Cardiac fibroblast (primary cell): Measurements from ENCODE around the gene MAD1L1.

ENCODE experiments used
- DNase-seq, 2 donors: peaks; one replicate each; pipeline versions ENCODE4 v3.0.0 to v3.0.0-alpha.2; 2010; ENCODE audit warnings: low read depth in 2 of 2
- H3K4me3 ChIP-seq, 2 donors: replicated peaks in 1 of 2; 1 replicate in 1 of 2; 2 replicates in 1 of 2; pipeline ENCODE4 v1.5.1; 2011; ENCODE audit warnings: low read depth in 2 of 2, low read length in 2 of 2, mild to moderate bottlenecking in 2 of 2, moderate library complexity in 1 of 2
- CTCF ChIP-seq: IDR thresholded peaks from one replicate; pipeline ENCODE4 v1.5.1; 2011; ENCODE audit warnings: low read depth, mild to moderate bottlenecking, low read length, inconsistent platforms

The MAD1L1 gene

DNA sequence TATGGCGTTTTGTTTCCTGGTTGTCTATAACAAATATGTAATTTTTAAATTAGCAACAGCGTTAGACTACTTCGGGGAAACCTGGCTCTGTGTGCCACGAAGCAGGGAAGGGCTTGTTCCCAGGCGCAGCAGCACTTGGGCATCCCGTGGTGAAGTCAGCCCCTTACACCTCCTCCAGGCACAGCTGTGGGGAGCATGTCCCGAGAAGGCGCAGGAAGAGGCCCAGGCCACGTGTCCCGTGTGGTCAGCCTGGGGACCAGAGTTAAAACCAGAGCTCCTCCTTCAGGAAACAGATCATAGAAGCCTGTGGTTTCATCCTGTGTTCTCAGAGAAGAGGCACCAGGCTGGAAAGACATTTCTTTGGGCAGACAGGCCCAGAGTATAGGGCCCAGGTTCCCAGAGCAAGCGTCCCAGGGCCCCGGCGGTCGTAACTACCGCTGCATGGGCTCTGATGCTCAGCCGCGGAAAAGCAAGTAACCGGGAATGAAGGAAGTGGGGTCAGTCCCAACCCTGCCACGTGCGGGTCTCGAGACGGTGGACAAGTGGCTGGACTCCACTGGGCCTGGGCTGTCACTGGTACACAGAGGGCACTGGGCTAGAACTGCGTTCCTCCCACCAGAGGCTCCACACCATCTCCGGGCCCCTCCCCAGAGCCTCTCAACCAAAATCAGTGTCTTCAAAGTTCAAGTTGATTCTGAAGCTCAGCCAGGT is 16.4 kb upstream of the MAD1L1 start:
- H3K4me3 ChIP-seq = peak overlapping the region in 1 of 2 donors; percentile 19
- peak; percentile 94 to 97 for DNase-seq
- TF ChIP-seq CTCF = peak; percentile 1

DNA sequence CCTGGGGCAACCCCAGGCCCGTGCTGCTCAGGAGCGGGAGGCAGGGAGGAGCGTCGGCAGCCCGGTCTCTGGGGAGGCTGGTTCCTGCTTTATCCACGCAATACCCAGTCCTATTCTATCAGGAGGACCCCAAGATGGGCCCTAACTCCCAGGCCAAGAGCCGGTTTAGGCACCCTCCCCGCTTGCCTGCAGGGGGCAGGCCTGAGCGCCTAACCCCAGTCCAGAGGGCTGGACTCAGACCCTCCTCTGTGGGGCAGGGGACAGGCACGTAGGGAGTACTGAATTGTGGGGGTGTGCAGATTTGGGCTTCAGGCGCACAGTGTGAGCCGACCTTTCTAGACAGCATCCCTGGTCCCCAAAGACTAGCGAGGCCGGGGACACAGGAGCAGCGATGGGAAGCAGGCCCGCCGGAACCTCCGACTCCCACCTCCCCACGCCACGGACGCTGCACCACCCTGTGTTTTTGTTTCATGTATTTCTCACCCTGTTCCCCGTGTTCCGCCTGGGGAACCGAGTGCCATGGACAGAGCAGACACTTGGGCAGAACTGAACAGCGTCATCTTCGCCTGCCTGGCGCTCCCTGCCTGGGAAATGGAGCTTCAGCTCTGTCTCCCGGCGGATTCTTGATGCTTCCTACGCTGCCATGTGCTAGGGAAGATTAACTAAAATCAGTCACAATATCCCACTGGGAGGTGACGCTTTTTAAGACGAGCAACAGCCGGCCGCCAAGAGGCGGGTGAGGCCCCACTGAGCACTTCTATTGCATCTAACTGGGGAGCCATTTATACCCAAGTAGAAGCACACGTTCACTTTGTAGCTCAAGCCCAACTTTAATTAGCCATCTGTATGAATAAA is 14.6 kb upstream of the MAD1L1 start:
- TF ChIP-seq CTCF = peak; percentile 82
- H3K4me3 ChIP-seq = no peak overlapping the region
- DNase-seq = peak in 1 of 2 donors; percentile 45

GRCh38 chr7:2245883-2246675 is 13.3 kb upstream of the MAD1L1 start:
- H3K4me3 ChIP-seq = no peak overlapping the region
- TF ChIP-seq CTCF = no peak
- DNase-seq = peak in 1 of 2 donors; percentile 44

DNA sequence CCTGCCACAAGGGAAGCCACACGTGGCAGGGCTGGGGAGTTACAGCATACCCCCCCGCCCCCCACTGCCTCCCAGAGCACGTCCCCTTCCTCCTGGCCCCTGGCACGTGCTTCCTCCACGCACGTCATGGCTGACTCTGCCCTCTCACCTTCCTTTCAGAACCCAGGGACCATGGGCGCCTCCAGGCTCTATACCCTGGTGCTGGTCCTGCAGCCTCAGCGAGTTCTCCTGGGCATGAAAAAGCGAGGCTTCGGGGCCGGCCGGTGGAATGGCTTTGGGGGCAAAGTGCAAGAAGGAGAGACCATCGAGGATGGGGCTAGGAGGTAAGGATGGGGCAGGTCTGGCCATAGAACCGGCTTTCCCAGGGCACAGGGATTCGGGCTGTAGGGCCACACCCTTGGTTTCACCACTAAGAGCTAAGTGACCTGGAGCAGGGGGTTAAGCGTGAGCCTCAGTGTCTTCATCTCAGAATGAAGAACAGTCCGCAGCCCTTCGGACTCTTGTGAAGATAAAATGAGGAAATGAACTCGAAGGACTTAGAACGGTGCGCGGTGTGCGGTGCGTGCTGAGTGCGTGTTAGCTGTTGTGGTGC is 11.8 kb upstream of the MAD1L1 start:
- H3K4me3 ChIP-seq = no peak overlapping the region
- TF ChIP-seq CTCF = no peak
- DNase-seq = no peak

DNA sequence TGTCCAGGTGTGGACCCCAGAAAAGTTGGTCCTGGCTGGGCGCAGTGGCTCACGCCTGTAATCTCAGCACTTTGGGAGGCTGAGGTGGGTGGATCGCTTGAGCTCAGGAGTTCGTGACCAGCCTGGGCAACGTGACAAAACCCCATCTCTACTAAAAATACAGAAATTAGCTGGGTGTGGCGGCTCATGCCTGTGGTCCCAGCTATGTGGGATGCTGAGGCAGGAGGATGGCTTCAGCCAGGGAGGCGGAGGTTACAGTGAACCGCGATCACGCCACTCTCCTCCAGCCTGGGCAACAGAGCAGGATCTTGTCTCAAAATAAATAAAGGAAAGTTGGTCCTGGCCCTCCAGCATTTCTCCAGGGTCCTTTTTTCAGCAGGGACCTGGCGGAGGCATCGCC is 10.7 kb upstream of the MAD1L1 start:
- no peak for TF ChIP-seq CTCF
- DNase-seq = no peak
- no peak overlapping the region for H3K4me3 ChIP-seq
